Urinary bladder (tissue), 4 donors: ENCODE results near the gene ASB18. TPM values are rescaled to one million over a fixed set of nuclear protein-coding genes. Genes with fewer than 3 reads are reported as not detected.

Experiments used
- DNase-seq: peaks from one replicate; pipeline ENCODE4 v3.0.0-alpha.2; 2015; ENCODE audit errors: extremely low spot score
- H3K27ac ChIP-seq: one replicate; pipeline ENCODE4 v1.5.1; 2013; ENCODE audit warnings: low read depth, mild to moderate bottlenecking, moderate library complexity
- H3K36me3 ChIP-seq: one replicate; pipeline ENCODE4 v1.6.1; 2013; ENCODE audit warnings: mild to moderate bottlenecking, moderate library complexity; ENCODE audit not compliant: insufficient read depth
- H3K4me1 ChIP-seq: one replicate; pipeline ENCODE4 v1.6.1; 2013; ENCODE audit warnings: mild to moderate bottlenecking, moderate library complexity; ENCODE audit not compliant: insufficient read depth
- H3K4me3 ChIP-seq: one replicate; pipeline ENCODE4 v1.5.1; 2013; ENCODE audit warnings: low read depth, low read length
- WGBS: extraction: QIAGEN DNeasy Blood & Tissue Kit; methylation state at CpG from one replicate; pipeline ENCODE4 v1.1.7; 2013; 5-methylcytosine and 5-hydroxymethylcytosine counted together
- polyA plus RNA-seq: library from polyadenylated mRNA; stranded (reverse); fragments of 200-250 nt; gene quantifications from one replicate; pipeline ENCODE4 v1.2.3, GENCODE V29; 2013
- total RNA-seq: library from RNA; depleted of rRNA; stranded (reverse); fragments of >200 nt; gene quantifications from one replicate; pipeline ENCODE4 v1.2.3, GENCODE V29; 2014
- donor health status: healthy with polysubstance abuse.
- donor health status: healthy.

The ASB18 gene, protein sequence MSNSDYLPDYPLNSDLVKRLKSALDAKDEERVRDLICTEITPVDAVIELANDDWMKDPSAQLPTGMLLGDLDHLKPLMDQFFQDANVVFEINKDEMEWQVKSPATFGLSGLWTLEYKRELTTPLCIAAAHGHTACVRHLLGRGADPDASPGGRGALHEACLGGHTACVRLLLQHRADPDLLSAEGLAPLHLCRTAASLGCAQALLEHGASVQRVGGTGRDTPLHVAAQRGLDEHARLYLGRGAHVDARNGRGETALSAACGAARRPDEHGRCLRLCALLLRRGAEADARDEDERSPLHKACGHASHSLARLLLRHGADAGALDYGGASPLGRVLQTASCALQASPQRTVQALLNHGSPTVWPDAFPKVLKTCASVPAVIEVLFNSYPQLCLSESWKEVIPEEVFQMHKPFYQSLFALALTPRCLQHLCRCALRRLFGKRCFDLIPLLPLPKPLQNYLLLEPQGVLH
- total RNA-seq (not detected), polyA plus RNA-seq (not detected)

DNA sequence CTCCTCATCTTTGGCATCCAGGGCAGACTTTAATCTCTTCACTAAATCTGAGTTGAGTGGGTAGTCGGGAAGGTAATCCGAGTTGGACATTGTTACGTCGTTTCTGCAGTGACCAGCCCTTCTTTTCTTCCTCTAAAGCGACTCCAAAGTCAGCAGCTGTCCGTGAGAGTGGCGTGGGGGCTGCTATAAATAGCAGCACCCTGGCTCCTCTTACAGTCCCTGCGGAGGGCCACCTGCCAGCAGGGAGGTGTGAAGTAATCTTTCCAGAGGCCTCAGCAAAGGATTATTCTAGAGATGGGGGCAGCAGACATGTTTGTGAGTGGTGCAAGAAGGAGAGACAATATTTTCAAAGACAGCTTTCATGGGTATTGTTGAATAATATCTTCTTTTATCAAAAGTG lies at the start of gene ASB18:
Gene ASB18, minus strand, starts transcription at position 151 of the 400 bp plus-strand sequence. Its CDS starts 61 bp downstream, at position 90.
- DNase-seq, result no peak
- H3K4me1 ChIP-seq, result no peaks in the 10 kb centered on the region
- no peak within 1 kb of the TSS for H3K27ac ChIP-seq
- H3K36me3 ChIP-seq, result no peaks in the 10 kb centered on the region
- 17% methylated on average over 8 of the region's 8 CpGs for WGBS
- no peak within 1 kb of the TSS for H3K4me3 ChIP-seq

- no peak overlapping the region for H3K27ac ChIP-seq
- no peaks in the 10 kb centered on the region for H3K4me1 ChIP-seq
- DNase-seq, result no peak
- H3K4me3 ChIP-seq, result no peak overlapping the region
- H3K36me3 ChIP-seq, result no peaks in the 10 kb centered on the region
- 90% methylated on average over 3 of the region's 3 CpGs for WGBS
These were observed 47.1 kb upstream of the ASB18 start for GRCh38 chr2:236311286-236311685.

DNA sequence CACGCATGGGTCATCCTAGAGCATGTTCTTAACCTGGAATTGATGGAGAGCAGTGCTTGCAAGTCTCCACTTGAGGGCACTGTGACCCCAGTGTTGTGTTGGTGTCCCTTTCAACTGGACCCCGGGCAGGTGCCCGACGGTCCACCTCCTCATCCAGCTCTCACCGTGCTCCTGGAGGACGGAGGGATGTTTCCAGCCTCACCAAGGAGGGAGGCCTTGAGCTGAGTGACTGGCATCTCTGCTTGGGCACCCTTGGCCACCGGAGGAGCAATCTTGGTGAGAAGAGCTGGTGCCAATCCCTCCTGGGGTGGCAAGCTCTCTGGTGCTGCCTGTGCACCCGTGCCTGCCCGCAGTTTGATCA lies 45.4 kb upstream of the ASB18 start:
- H3K4me3 ChIP-seq, result no peak overlapping the region
- no peak overlapping the region for H3K27ac ChIP-seq
- no peaks in the 10 kb centered on the region for H3K4me1 ChIP-seq
- no peak for DNase-seq
- WGBS, result 47% methylated on average over 9 of the region's 9 CpGs
- H3K36me3 ChIP-seq, result no peaks in the 10 kb centered on the region

DNA sequence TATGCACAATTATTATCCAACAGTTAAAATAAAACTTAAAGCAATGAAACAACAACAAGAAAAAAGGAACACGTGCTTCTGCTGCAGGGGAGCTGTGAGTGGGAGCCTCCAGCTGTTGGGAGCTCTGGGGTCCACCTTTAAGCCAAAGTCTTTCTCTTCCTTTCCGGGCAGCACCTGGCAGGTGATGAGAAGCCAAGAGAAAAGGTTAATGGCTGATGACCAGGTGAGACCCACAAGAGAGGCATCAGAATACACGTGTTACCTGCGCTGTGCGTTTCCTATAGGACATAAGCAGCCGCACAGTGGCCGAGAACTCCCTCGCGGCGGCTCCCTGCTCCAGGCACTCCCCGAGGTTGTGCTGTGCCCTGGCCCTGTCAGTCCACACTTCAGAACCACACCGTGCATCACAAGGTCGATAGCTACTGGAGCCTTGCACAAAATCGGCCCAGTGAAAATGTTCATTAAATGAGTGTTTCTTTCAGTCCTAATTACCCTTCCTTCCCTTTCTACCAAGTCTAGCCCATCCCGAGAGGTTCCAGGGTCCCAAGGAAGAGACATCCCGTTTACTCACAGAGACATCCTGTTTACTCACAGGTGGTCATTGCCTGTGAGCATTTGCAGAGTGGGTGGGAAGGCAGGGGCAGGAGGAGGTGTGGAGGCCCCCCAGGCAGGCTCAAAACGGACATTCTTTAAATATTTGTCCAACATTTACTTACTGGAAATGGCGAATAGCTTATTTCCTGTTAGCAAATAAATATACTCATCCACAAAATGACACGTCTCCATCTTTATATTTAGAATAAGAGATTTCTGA lies 44.9 kb upstream of the ASB18 start:
- Histone ChIP-seq H3K4me3 (no peak overlapping the region), H3K4me1 (no peaks in the 10 kb centered on the region), H3K36me3 (no peaks in the 10 kb centered on the region), H3K27ac (no peak overlapping the region)
- DNase-seq, result no peak
- 72% methylated on average over 19 of the region's 19 CpGs for WGBS

DNA sequence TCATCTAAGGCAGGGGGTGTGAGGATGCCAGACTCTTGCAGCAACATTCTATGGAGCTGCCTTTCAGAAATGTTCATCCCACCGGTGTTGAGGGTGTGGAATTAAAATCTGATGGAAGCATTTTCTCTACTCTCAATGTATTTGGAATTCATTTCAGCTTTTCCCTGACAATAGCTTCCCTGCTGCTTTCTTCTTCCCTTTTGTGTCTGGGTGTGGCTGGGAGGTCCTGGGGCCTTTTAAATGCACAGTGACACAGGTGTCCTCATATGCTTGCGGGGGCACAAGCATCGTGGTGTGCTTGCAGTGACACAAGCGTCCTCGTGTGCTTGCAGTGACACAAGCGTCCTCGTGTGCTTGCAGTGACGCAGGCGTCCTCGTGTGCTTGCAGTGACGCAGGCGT lies 43.4 kb upstream of the ASB18 start:
- Histone ChIP-seq H3K36me3 (no peaks in the 10 kb centered on the region), H3K27ac (no peak overlapping the region), H3K4me3 (no peak overlapping the region), H3K4me1 (no peaks in the 10 kb centered on the region)
- no peak for DNase-seq
- 84% methylated on average over 12 of the region's 12 CpGs for WGBS

DNA sequence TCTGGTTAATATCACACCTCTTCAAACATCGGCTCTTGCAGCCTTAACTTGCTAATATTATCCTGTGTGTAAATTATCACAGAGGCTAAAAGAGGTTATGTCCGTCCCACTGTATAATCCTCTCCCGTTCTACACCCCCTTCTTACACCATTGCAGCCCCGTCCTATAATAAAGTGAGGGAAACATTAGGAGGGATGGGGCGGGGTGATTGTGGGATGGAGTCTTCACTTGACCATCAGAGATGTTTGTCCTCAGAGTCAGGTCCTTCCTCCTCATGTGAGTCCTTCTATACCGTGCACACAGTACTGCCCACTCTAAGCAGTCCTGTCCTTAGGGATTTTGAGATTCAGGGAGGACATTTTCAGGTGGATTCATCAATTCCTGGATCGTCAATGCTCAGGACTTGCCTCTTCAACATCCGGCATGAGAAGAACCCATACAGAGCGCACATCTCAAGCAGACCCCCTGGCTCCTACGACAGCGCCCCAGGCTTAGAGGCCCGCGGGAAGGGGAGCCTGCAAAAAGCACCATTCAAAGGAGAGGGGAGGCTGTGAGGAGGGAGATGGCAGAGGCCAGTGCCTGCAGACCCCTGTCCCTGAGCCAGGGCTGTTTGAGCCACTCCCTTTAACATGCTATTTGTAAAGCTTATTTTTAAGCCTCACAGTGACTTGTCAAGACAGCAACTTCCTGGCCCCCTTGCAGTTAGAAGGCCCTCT lies 42.8 kb upstream of the ASB18 start:
- WGBS, result 73% methylated on average over 13 of the region's 13 CpGs
- no peak for DNase-seq

GRCh38 chr2:236305964-236306605 lies 41.9 kb upstream of the ASB18 start:
- Histone ChIP-seq H3K27ac (no peak overlapping the region), H3K36me3 (no peaks in the 10 kb centered on the region), H3K4me3 (no peak overlapping the region), H3K4me1 (no peaks in the 10 kb centered on the region)
- no peak for DNase-seq
- 71% methylated on average over 6 of the region's 6 CpGs for WGBS

More for the DNA sequence above, 42.8 kb upstream of the ASB18 start:
- Histone ChIP-seq H3K27ac (no peak overlapping the region), H3K4me3 (no peak overlapping the region), H3K36me3 (no peaks in the 10 kb centered on the region), H3K4me1 (no peaks in the 10 kb centered on the region)

GRCh38 chr2:236305531-236305930 lies 41.3 kb upstream of the ASB18 start:
- no peak for DNase-seq
- Histone ChIP-seq H3K4me3 (no peak overlapping the region), H3K4me1 (no peaks in the 10 kb centered on the region), H3K36me3 (no peaks in the 10 kb centered on the region), H3K27ac (no peak overlapping the region)
- 90% methylated on average over 10 of the region's 10 CpGs for WGBS

GRCh38 chr2:236303935-236304334 lies 39.7 kb upstream of the ASB18 start:
- Histone ChIP-seq H3K4me3 (no peak overlapping the region), H3K27ac (no peak overlapping the region), H3K36me3 (no peaks in the 10 kb centered on the region), H3K4me1 (no peaks in the 10 kb centered on the region)
- no peak for DNase-seq
- WGBS, result 83% methylated on average over 2 of the region's 2 CpGs

- 93% methylated on average over 6 of the region's 6 CpGs for WGBS
- Histone ChIP-seq H3K27ac (no peak overlapping the region), H3K4me1 (no peaks in the 10 kb centered on the region), H3K4me3 (no peak overlapping the region), H3K36me3 (no peaks in the 10 kb centered on the region)
- DNase-seq, result no peak
These were observed 38.3 kb upstream of the ASB18 start for GRCh38 chr2:236302555-236302954.

GRCh38 chr2:236298924-236299475 lies 34.8 kb upstream of the ASB18 start:
- no peak overlapping the region for H3K4me3 ChIP-seq
- no peak overlapping the region for H3K27ac ChIP-seq
- WGBS, result 86% methylated on average over 11 of the region's 11 CpGs
- H3K36me3 ChIP-seq, result no peaks in the 10 kb centered on the region
- DNase-seq, result no peak
- H3K4me1 ChIP-seq, result no peaks in the 10 kb centered on the region

GRCh38 chr2:236295481-236295880 lies 31.3 kb upstream of the ASB18 start:
- 92% methylated on average over 8 of the region's 8 CpGs for WGBS
- DNase-seq, result no peak

GRCh38 chr2:236294647-236295046 lies 30.4 kb upstream of the ASB18 start:
- WGBS, result 77% methylated on average over 9 of the region's 9 CpGs

More at GRCh38 chr2:236295481-236295880, 31.3 kb upstream of the ASB18 start:
- Histone ChIP-seq H3K4me3 (no peak overlapping the region), H3K36me3 (no peaks in the 10 kb centered on the region), H3K4me1 (no peaks in the 10 kb centered on the region), H3K27ac (no peak overlapping the region)

More at GRCh38 chr2:236294647-236295046, 30.4 kb upstream of the ASB18 start:
- DNase-seq, result no peak
- Histone ChIP-seq H3K27ac (no peak overlapping the region), H3K4me1 (no peaks in the 10 kb centered on the region), H3K4me3 (no peak overlapping the region), H3K36me3 (no peaks in the 10 kb centered on the region)
